Endothelial cell of umbilical vein (primary cell): Measurements from ENCODE around the gene CCDC170. TPM values are rescaled to one million over a fixed set of nuclear protein-coding genes. Genes with fewer than 3 reads are reported as not detected.

Source experiments
- BruUV-seq: library from RNA; stranded (reverse); fragments of 400-500 nt; replicated peaks from 2 replicates; lab custom pipeline; 2021; lab: Mats Ljungman, UMichigan
- CTCF ChIA-PET: fragments of 300-600, 350-600 bp; sonication (Branson Sonifier 250); formaldehyde crosslinking; loops from one replicate; lab custom pipeline; 2021; ENCODE audit warnings: antibody characterized with exemption, inconsistent platforms; lab: Charles Lee
- POLR2A ChIA-PET: fragments of 300-600, 350-600 bp; sonication (Branson Sonifier 250); formaldehyde crosslinking; loops from one replicate; lab custom pipeline; 2021; ENCODE audit warnings: antibody characterized with exemption, inconsistent platforms; lab: Charles Lee
- DNase-seq: peaks from one replicate; pipeline ENCODE4 v3.0.0-alpha.2; 2011; ENCODE audit warnings: low read depth, low spot score
- FAIRE-seq: peaks from 2 replicates; lab custom pipeline; 2011; peaks lifted over from hg19 to GRCh38; lab: Jason Lieb, UNC
- H2AFZ ChIP-seq: 2 replicates; pipeline ENCODE4 v1.6.0; 2012; ENCODE audit warnings: low read depth, low read length, control low read depth, inconsistent platforms
- H3K27ac ChIP-seq: 2 replicates; pipeline ENCODE4 v1.5.1; 2011; ENCODE audit warnings: low read depth, mild to moderate bottlenecking, control low read depth, low read length, moderate library complexity; ENCODE audit not compliant: insufficient read depth
- H3K27me3 ChIP-seq, 2 experiments: 2 replicates each; pipeline versions ENCODE4 v1.6.0 to v1.6.1; 2011; ENCODE audit warnings: low read length in 2 of 2, mixed read lengths in 1 of 2; ENCODE audit not compliant: control insufficient read depth in 2 of 2, insufficient read depth in 2 of 2
- H3K36me3 ChIP-seq, 2 experiments: 2 replicates in 1 of 2; 3 replicates in 1 of 2; pipeline ENCODE4 v1.5.1; 2011; ENCODE audit warnings: low read length in 2 of 2, mild to moderate bottlenecking in 1 of 2, moderate library complexity in 1 of 2; ENCODE audit not compliant: control insufficient read depth in 2 of 2, insufficient read depth in 2 of 2; ENCODE audit errors: extremely low read depth in 1 of 2
- H3K4me1 ChIP-seq: 3 replicates; pipeline ENCODE4 v1.5.1; 2011; ENCODE audit warnings: mild to moderate bottlenecking, low read length; ENCODE audit not compliant: control insufficient read depth, insufficient read depth; ENCODE audit errors: extremely low read depth
- H3K4me2 ChIP-seq: 2 replicates; pipeline ENCODE4 v1.6.1; 2011; ENCODE audit warnings: low read length, control low read depth, mixed read lengths; ENCODE audit not compliant: insufficient read depth
- H3K4me3 ChIP-seq, 3 experiments: fragments of 200-600 bp in 1 of 3; sonication (generic), shearing (Covaris generic) in 1 of 3; replicated peaks in 1 of 3; 2 replicates each; pipeline ENCODE4 v1.5.1; 2011 to 2016; ENCODE audit warnings: control low read depth in 3 of 3, low read length in 3 of 3, mild to moderate bottlenecking in 2 of 3, inconsistent platforms in 1 of 3, low read depth in 1 of 3, moderate library complexity in 1 of 3; ENCODE audit not compliant: insufficient read depth in 1 of 3
- H3K79me2 ChIP-seq: 2 replicates; pipeline ENCODE4 v1.6.0; 2012; ENCODE audit warnings: low read length, inconsistent platforms; ENCODE audit not compliant: control insufficient read depth, insufficient read depth
- H3K9ac ChIP-seq: replicated peaks from 2 replicates; pipeline ENCODE3; 2011; ENCODE audit warnings: low read length, control low read depth; ENCODE audit not compliant: insufficient read depth; ENCODE audit errors: extremely low read depth
- H3K9me1 ChIP-seq: replicated peaks from 3 replicates; pipeline ENCODE4 v1.6.0; 2011; ENCODE audit warnings: mild to moderate bottlenecking, low read length; ENCODE audit not compliant: control insufficient read depth, insufficient read depth; ENCODE audit errors: extremely low read depth
- H3K9me3 ChIP-seq: replicated peaks from 2 replicates; pipeline ENCODE4 v1.5.1; 2012; ENCODE audit warnings: low read length, inconsistent platforms; ENCODE audit not compliant: control insufficient read depth, insufficient read depth
- H4K20me1 ChIP-seq: replicated peaks from 2 replicates; pipeline ENCODE3; 2011; ENCODE audit warnings: mild to moderate bottlenecking, low read length; ENCODE audit not compliant: control insufficient read depth, insufficient read depth; ENCODE audit errors: extremely low read depth
- CTCF ChIP-seq, 2 donors: IDR thresholded peaks; 1 replicate in 1 of 2; 2 replicates in 1 of 2; pipeline ENCODE4 v1.5.1; 2011; ENCODE audit warnings: low read length in 2 of 2, mild to moderate bottlenecking in 2 of 2, moderate library complexity in 2 of 2, control low read depth in 1 of 2, inconsistent platforms in 1 of 2, low read depth in 1 of 2; ENCODE audit not compliant: insufficient read depth in 1 of 2; ENCODE audit errors: extremely low read depth in 1 of 2
- EZH2 ChIP-seq: IDR thresholded peaks from 2 replicates; pipeline ENCODE4 v1.6.1; 2012; ENCODE audit warnings: borderline replicate concordance, low read depth, mild to moderate bottlenecking, moderate library complexity, low read length, inconsistent platforms; ENCODE audit not compliant: severe bottlenecking
- FOS ChIP-seq: IDR thresholded peaks from 2 replicates; pipeline ENCODE4 v1.6.1; 2011; ENCODE audit warnings: mild to moderate bottlenecking, low read length, moderate library complexity, borderline replicate concordance; ENCODE audit not compliant: insufficient read depth
- GATA2 ChIP-seq: IDR thresholded peaks from 2 replicates; pipeline ENCODE4 v1.7.0; 2011; ENCODE audit warnings: low read depth, mild to moderate bottlenecking, moderate library complexity, mixed read lengths, low read length; ENCODE audit not compliant: insufficient read length, insufficient read depth
- JUN ChIP-seq: IDR thresholded peaks from 2 replicates; pipeline ENCODE4 v1.6.1; 2011; ENCODE audit warnings: borderline replicate concordance, low read depth; ENCODE audit not compliant: insufficient read length, insufficient read depth
- MAX ChIP-seq: IDR thresholded peaks from 2 replicates; pipeline ENCODE4 v1.6.1; 2011; ENCODE audit not compliant: insufficient read depth, insufficient read length
- MYC ChIP-seq: IDR thresholded peaks from one replicate; pipeline ENCODE4 v1.6.1; 2011; ENCODE audit warnings: mild to moderate bottlenecking, low read depth, low read length
- POLR2A ChIP-seq: IDR thresholded peaks from 2 replicates; pipeline ENCODE4 v1.6.1; 2012; ENCODE audit warnings: low read depth, mild to moderate bottlenecking, control low read depth, low read length
- POLR2AphosphoS5 ChIP-seq: IDR thresholded peaks from 2 replicates; pipeline ENCODE4 v1.6.1; 2012; ENCODE audit warnings: low read depth, mild to moderate bottlenecking, control low read depth, low read length, moderate library complexity; ENCODE audit not compliant: insufficient read depth
- dilution Hi-C: fragments of 300-500 bp; cut with MboI; formaldehyde crosslinking; loops from one replicate; pipeline ENCODE4 v1.15.0; 2019; ENCODE audit warnings: low sequenced_read_pairs; ENCODE audit not compliant: extremely low pct_ligation_motif_present
- intact Hi-C: fragments of 100-400 bp; cut with micrococcal nuclease; formaldehyde crosslinking; loops from one replicate; pipeline ENCODE4 v1.10.0; 2022
- polyA plus RNA-seq, 4 experiments: library from polyadenylated mRNA; depleted of rRNA in 3 of 4; stranded (reverse) in 3 of 4; unstranded in 1 of 4; fragments of >200 nt; gene quantifications; 2 replicates each; pipeline versions ENCODE4 v1.2.1 to v1.2.3, GENCODE V29; 2011 to 2012; ENCODE audit warnings: missing spikeins in 1 of 4
- total RNA-seq: library from RNA; stranded (reverse); gene quantifications from 2 replicates; pipeline ENCODE4 v1.2.3, GENCODE V29; 2021

Gene CCDC170
- total and polyA plus RNA-seq, 2 donors (not counting 3 experiments of a cell fraction or from before 2014, with no cell fraction given): 0.07 to 0.21 TPM

DNA sequence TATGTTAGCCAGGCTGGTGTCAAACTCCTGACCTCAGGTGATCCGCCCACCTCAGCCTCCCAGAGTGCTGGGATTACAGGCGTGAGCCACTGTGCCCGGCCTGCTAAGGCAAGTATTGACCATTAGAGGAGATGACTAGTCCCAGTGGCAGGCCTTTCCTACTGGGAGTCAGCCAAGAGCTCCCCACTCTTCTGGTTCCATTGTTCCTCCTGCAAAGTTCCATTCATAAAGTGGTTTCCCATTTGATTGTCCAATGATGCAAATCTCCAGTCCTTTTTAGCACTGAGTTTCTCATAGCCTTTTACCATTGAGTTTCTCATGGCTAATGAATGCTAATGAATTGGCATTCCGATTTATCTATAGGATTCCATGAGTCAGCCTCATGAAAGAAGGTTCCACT lies 165.4 kb downstream of the CCDC170 start:
- Histone ChIP-seq H3K9me1 (no peaks in the 10 kb centered on the region), H3K27ac (no peak overlapping the region), H3K36me3 (no peaks in the 10 kb centered on the region), H3K9me3 (no peaks in the 10 kb centered on the region), H2AFZ (no peak overlapping the region), H4K20me1 (no peaks in the 10 kb centered on the region), H3K27me3 (peaks cover 2 to 14% of the 10 kb centered on the region in 2 experiments), H3K4me2 (no peak overlapping the region), H3K79me2 (no peaks in the 10 kb centered on the region), H3K4me3 (no peak overlapping the region), H3K4me1 (no peaks in the 10 kb centered on the region), H3K9ac (no peak overlapping the region)
- dilution Hi-C loops (no loop called here), intact Hi-C loops (no loop called here)
- CTCF ChIA-PET: interaction anchor here (1.0 to 1.9 kb wide), 4 partner anchors 11 to 465 kb away, joined by 4 to 6 read pairs (median 5); no protein-coding TSS in a partner anchor
- DNase-seq (no peak), FAIRE-seq (no peak)
- TF ChIP-seq POLR2AphosphoS5 (no peak), FOS (no peak)
- no TSS peak for BruUV-seq
- POLR2A ChIA-PET: no interaction called here

- DNase-seq (no peak), FAIRE-seq (no peak)
- dilution Hi-C loops: no loop called here
- H4K20me1 ChIP-seq: no peaks in the 10 kb centered on the region
- CTCF ChIA-PET: interaction anchor here (1.6 kb wide), 1 partner anchor 14 kb away, joined by 8 read pairs; no protein-coding TSS in a partner anchor
- H3K9ac ChIP-seq: no peak overlapping the region
- H3K4me1 ChIP-seq: no peaks in the 10 kb centered on the region
- no peak overlapping the region for H2AFZ ChIP-seq
- no peak for TF ChIP-seq POLR2AphosphoS5
- TF ChIP-seq POLR2A: no peak
- no peak for TF ChIP-seq JUN
- no peak for TF ChIP-seq FOS
- no peak for TF ChIP-seq EZH2
- no peak for TF ChIP-seq CTCF (IDR thresholded peaks at IDR 0.05; ENCODE audit: extremely low read depth in 1 of 2, insufficient read depth in 1 of 2, low read depth in 1 of 2, low read length in 2 of 2)
- TF ChIP-seq GATA2: no peak
- TF ChIP-seq MYC: no peak
- no peak for TF ChIP-seq MAX
- H3K27me3 ChIP-seq: peaks cover 7 to 21% of the 10 kb centered on the region in 2 experiments
- no peaks in the 10 kb centered on the region for H3K9me1 ChIP-seq
- H3K9me3 ChIP-seq: no peaks in the 10 kb centered on the region
- BruUV-seq: no TSS peak
- H3K36me3 ChIP-seq: no peaks in the 10 kb centered on the region
- intact Hi-C loops: loop anchor here (5.0 kb wide), 1 partner anchor 606 kb away; no protein-coding TSS in a partner anchor
- H3K27ac ChIP-seq: no peak overlapping the region
- POLR2A ChIA-PET: no interaction called here
- H3K79me2 ChIP-seq: no peaks in the 10 kb centered on the region
- H3K4me3 ChIP-seq: no peak overlapping the region
- H3K4me2 ChIP-seq: no peak overlapping the region
Measured at GRCh38 chr6:151661509-151661908, 167.7 kb downstream of the CCDC170 start.
